SU-DHL-6 (cell line): ENCODE results near the gene MLANA.

ENCODE experiments used
- H2AFZ ChIP-seq: fragments of 200-600 bp; sonication (generic); 2 replicates; pipeline ENCODE4 v1.6.1; 2014; ENCODE audit warnings: low read depth, mild to moderate bottlenecking, moderate library complexity, mixed read lengths, antibody characterized with exemption, low read length; ENCODE audit not compliant: severe bottlenecking
- H3F3A ChIP-seq: fragments of 200-600 bp; shearing (Covaris generic); 2 replicates; pipeline ENCODE4 v1.6.0; 2016; ENCODE audit warnings: antibody characterized with exemption, mild to moderate bottlenecking; ENCODE audit not compliant: insufficient read depth
- H3K27ac ChIP-seq: fragments of 200-600 bp; sonication (generic); 2 replicates; pipeline ENCODE4 v1.5.1; 2016; ENCODE audit warnings: low read depth, mild to moderate bottlenecking, low read length, moderate library complexity, mixed read lengths
- H3K27me3 ChIP-seq: fragments of 200-600 bp; sonication (generic), shearing (Covaris generic); 2 replicates; pipeline ENCODE4 v1.6.0; 2014; ENCODE audit warnings: mild to moderate bottlenecking, low read length
- H3K36me3 ChIP-seq: fragments of 200-600 bp; sonication (generic); 2 replicates; pipeline ENCODE4 v1.6.1; 2014; ENCODE audit warnings: mild to moderate bottlenecking, low read length, mixed read lengths
- H3K4me2 ChIP-seq: fragments of 300-600, 200-600 bp; shearing (Covaris generic), sonication (generic); 2 replicates; pipeline ENCODE4 v1.6.0; 2014; ENCODE audit warnings: low read length, low read depth, mild to moderate bottlenecking; ENCODE audit not compliant: poor library complexity, severe bottlenecking
- H3K4me3 ChIP-seq: fragments of 200-600 bp; sonication (generic); 2 replicates; pipeline ENCODE4 v1.5.1; 2014; ENCODE audit warnings: antibody characterized with exemption, low read length, mild to moderate bottlenecking, mixed read lengths; ENCODE audit not compliant: insufficient read depth, poor library complexity, severe bottlenecking
- H3K79me2 ChIP-seq: fragments of 200-600 bp; sonication (generic); 2 replicates; pipeline ENCODE4 v1.6.1; 2014; ENCODE audit warnings: mild to moderate bottlenecking, low read length, moderate library complexity; ENCODE audit not compliant: insufficient read depth
- H3K9ac ChIP-seq: fragments of 200-600 bp; sonication (generic); 2 replicates; pipeline ENCODE4 v1.7.0; 2014; ENCODE audit warnings: mild to moderate bottlenecking, low read length
- H3K9me2 ChIP-seq: fragments of 200-600 bp; sonication (generic); replicated peaks from 2 replicates; pipeline ENCODE4 v1.6.1; 2014; ENCODE audit warnings: low read length; ENCODE audit not compliant: insufficient read depth
- H3K9me3 ChIP-seq: fragments of 200-600 bp; sonication (generic); 2 replicates; pipeline ENCODE4 v1.6.1; 2014; ENCODE audit warnings: low read length, mixed read lengths; ENCODE audit not compliant: insufficient read depth
- H4K20me1 ChIP-seq: fragments of 200-600 bp; sonication (generic); 2 replicates; pipeline ENCODE4 v1.6.1; 2014; ENCODE audit warnings: low read depth, mild to moderate bottlenecking, antibody characterized with exemption, low read length, moderate library complexity, mixed read lengths
- CTCF ChIP-seq: fragments of 200-600 bp; sonication (generic); IDR thresholded peaks from one replicate; pipeline ENCODE4 v1.5.1; 2017; ENCODE audit warnings: antibody characterized with exemption, mild to moderate bottlenecking, low read length, moderate library complexity; ENCODE audit not compliant: insufficient read depth, poor library complexity, severe bottlenecking
- EZH2phosphoT487 ChIP-seq: fragments of 200-600 bp; sonication (generic), shearing (Covaris generic); conservative IDR thresholded peaks from 2 replicates; pipeline ENCODE4 v1.6.1; 2018; ENCODE audit warnings: mild to moderate bottlenecking, antibody characterized with exemption, low read length, moderate library complexity, mixed read lengths

Gene MLANA

GRCh38 chr9:5866685-5867084 is 24.0 kb upstream of the MLANA start:
- H3K9me2 ChIP-seq, result no peaks in the 10 kb centered on the region
- no peak overlapping the region for H3K4me2 ChIP-seq
- H3K9ac ChIP-seq, result no peak overlapping the region
- no peaks in the 10 kb centered on the region for H3F3A ChIP-seq
- H3K79me2 ChIP-seq, result no peaks in the 10 kb centered on the region
- H3K27ac ChIP-seq, result no peak overlapping the region
- no peak overlapping the region for H3K4me3 ChIP-seq
- no peak overlapping the region for H2AFZ ChIP-seq
- no peaks in the 10 kb centered on the region for H3K36me3 ChIP-seq
- H3K9me3 ChIP-seq, result no peaks in the 10 kb centered on the region
- H4K20me1 ChIP-seq, result no peaks in the 10 kb centered on the region
- H3K27me3 ChIP-seq, result no peaks in the 10 kb centered on the region
- no peak for TF ChIP-seq EZH2phosphoT487
- no peak for TF ChIP-seq CTCF

GRCh38 chr9:5868235-5868634 is 22.5 kb upstream of the MLANA start:
- H3K4me2 ChIP-seq, result no peak overlapping the region
- no peaks in the 10 kb centered on the region for H3K79me2 ChIP-seq
- no peaks in the 10 kb centered on the region for H3K9me3 ChIP-seq
- H3K27ac ChIP-seq, result no peak overlapping the region
- H3K9ac ChIP-seq, result no peak overlapping the region
- no peaks in the 10 kb centered on the region for H4K20me1 ChIP-seq
- no peaks in the 10 kb centered on the region for H3K27me3 ChIP-seq
- H3K9me2 ChIP-seq, result no peaks in the 10 kb centered on the region
- no peaks in the 10 kb centered on the region for H3F3A ChIP-seq
- H3K36me3 ChIP-seq, result no peaks in the 10 kb centered on the region
- TF ChIP-seq CTCF (no peak), EZH2phosphoT487 (no peak)
- no peak overlapping the region for H2AFZ ChIP-seq
- H3K4me3 ChIP-seq, result no peak overlapping the region

DNA sequence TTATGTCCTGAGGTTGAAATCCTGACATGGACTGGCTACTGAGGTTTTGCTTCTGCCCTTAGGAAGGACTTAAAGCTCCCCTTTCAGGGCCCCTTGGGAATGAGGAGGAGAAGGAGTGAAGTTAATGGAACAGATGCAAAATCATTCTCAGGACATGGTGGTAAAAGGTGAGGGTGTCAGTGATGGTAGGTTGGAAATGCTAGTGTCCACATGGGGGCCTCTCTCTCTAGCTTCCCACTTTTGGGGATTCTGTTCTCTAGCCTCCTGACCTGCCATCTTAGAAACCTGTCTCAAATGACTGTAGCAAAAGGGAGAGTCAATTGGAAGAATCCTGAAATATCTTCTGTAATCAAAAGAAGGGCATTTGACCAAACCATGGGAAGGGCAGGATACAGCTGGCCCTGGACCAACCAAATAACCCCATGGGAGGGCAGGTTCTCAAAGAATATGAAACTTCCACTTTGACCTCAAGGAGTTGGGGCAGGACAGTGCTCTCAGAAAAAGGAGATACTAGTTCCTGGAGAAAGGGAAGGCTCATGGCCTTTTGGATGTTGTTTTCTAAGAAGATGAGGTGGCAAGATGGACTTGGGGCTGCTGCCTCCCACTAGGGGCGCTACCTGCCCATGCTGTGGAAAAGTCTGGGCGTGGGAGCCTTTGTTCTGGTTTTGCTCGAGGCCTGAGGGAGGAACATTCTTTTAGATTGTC is 21.2 kb upstream of the MLANA start:
- H3K9ac ChIP-seq, result no peak overlapping the region
- H3K79me2 ChIP-seq, result no peaks in the 10 kb centered on the region
- no peak overlapping the region for H3K27ac ChIP-seq
- no peak overlapping the region for H3K4me2 ChIP-seq
- H2AFZ ChIP-seq, result no peak overlapping the region
- H3K9me3 ChIP-seq, result no peaks in the 10 kb centered on the region
- no peaks in the 10 kb centered on the region for H3F3A ChIP-seq
- H4K20me1 ChIP-seq, result no peaks in the 10 kb centered on the region
- H3K36me3 ChIP-seq, result no peaks in the 10 kb centered on the region
- H3K9me2 ChIP-seq, result no peaks in the 10 kb centered on the region
- H3K27me3 ChIP-seq, result no peaks in the 10 kb centered on the region
- no peak overlapping the region for H3K4me3 ChIP-seq
- TF ChIP-seq CTCF (peak; percentile 70), EZH2phosphoT487 (no peak)
